ENCODE measurements around the gene NRARP.

Gene NRARP

DNA sequence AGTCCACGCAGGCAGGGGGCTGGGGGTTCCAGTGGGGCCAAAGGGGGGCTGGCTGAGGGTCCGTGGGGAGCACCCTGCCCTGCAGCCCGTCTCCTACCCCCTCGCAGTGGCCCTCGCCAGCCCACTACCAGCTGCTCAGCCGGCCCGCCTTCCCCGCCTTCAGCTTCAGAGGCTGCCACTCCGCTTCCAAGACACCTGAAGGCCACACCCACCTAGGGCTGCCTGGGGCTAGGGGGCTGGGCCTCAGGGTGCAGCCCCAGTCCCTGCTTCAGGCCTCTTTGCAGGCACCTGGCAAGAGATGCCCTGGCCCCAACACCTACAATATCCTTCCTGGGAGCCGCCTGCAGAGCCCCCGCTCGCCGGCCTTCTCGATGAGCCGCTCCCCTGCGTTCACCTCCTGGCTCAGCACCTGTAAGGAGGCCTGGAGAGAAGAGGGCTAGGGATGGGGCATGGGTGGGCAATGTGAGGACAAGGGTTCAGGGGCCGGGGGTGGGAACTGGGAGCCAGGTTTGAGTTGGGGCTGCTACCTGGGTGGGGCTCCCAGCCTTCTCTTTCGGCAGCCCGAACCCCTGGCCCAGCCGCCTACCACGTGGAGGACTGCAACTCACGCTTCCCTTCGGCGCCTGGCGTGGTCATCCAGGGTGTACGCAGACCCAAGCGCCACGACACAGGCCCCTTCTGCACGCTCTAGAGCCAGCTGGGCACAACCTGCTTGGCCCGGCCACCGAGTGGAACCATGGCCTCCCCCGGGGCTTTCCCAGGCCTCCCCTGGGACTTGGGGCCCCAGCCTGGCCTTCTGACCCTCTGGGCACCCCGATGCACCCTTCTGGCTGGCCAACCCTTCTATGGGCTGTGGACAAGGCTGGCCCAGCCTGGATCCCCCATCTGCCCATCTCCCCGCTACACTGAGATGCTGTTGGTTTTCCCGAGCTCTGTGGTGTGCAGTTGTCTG is 49.2 kb downstream of the NRARP start:
- H3K23ac ChIP-seq (ENCODE audit: low read length): no peak overlapping the region
- H3K79me2 ChIP-seq (ENCODE audit: control insufficient read depth, insufficient read depth, low read length): peaks cover 16% of the 10 kb centered on the region
- WGBS (ENCODE audit: extremely low coverage, insufficient coverage, low lambda C conversion rate): no CpG with 5 or more reads among the region's 35 CpGs
- H3K9ac ChIP-seq (ENCODE audit: low read length): no peak overlapping the region
- H4K5ac ChIP-seq (ENCODE audit: low read length): no peak overlapping the region
- no peaks in the 10 kb centered on the region for H3K27me3 ChIP-seq (ENCODE audit: insufficient read depth, low read length, poor library complexity)
- no peak overlapping the region for H2BK5ac ChIP-seq (ENCODE audit: low read length)
- peaks cover 1% of the 10 kb centered on the region for H3K36me3 ChIP-seq (ENCODE audit: control insufficient read depth, insufficient read depth, low read length)
- H3K4me1 ChIP-seq (ENCODE audit: control insufficient read depth, low read depth, low read length): peaks cover 9% of the 10 kb centered on the region
- H3K56ac ChIP-seq (ENCODE audit: low read length): no peak overlapping the region
- H2BK15ac ChIP-seq (replicated peaks; ENCODE audit: low read depth): no peak overlapping the region
- H4K8ac ChIP-seq (ENCODE audit: low read depth, low read length): no peak overlapping the region
- no peak overlapping the region for H3K4me2 ChIP-seq (ENCODE audit: low read length)
- no peak overlapping the region for H2AK5ac ChIP-seq (ENCODE audit: low read length)
- no peak overlapping the region for H2BK120ac ChIP-seq (ENCODE audit: low read depth, low read length)
- peaks cover 9% of the 10 kb centered on the region for H3K79me1 ChIP-seq (ENCODE audit: low read length)
- DNase-seq: no peak
- no peak overlapping the region for H3K4ac ChIP-seq (ENCODE audit: low read depth, low read length)
- no peak overlapping the region for H3K18ac ChIP-seq (ENCODE audit: low read length)
- no peak overlapping the region for H3K27ac ChIP-seq (ENCODE audit: low read depth, low read length)
- H3K4me3 ChIP-seq (ENCODE audit: low read length): no peak overlapping the region

DNA sequence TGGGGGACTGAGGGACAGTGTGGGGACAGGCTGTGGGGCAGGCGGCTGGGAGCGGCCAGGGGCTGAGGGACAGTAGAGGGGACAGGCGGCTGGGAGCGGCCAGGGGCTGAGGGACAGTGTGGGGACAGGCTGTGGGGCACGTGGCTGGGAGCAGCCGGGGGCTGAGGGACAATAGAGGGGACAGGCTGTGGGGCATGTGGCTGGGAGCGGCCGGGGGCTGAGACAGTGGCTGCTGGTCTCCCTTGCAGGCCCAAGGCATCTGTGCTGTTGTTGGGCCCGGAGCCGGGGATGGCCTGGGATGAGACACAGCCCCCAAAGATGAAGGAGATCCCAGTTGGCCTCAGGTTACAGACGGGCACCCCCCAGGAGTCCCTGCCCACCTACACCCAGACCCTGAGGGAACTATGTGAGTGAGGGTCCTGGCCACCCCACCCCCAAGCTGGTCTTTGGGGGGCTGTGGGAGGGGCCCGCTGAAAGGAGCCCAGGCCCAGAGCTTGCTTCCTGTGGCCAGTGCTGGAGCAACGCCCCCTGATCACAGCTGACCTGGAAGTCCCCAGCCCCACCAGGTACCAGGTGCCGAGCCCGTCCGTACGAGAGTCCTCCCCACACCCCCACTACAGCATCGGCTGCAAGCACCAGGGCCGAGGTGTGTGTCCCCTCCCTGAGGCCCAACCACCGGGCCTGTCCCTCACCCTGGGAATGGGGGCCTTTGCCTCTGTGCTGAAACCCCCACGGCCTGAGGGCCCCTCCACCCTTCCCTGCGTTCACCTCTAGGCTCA is 50.4 kb downstream of the NRARP start:
- no peak overlapping the region for H4K8ac ChIP-seq (ENCODE audit: low read depth, low read length)
- peaks cover 13% of the 10 kb centered on the region for H3K79me2 ChIP-seq (ENCODE audit: control insufficient read depth, insufficient read depth, low read length)
- peaks cover 6% of the 10 kb centered on the region for H3K79me1 ChIP-seq (ENCODE audit: low read length)
- H2BK5ac ChIP-seq (ENCODE audit: low read length): no peak overlapping the region
- H2BK15ac ChIP-seq (replicated peaks; ENCODE audit: low read depth): no peak overlapping the region
- H3K36me3 ChIP-seq (ENCODE audit: control insufficient read depth, insufficient read depth, low read length): no peaks in the 10 kb centered on the region
- DNase-seq: no peak
- no peak overlapping the region for H3K27ac ChIP-seq (ENCODE audit: low read depth, low read length)
- no CpG with 5 or more reads among the region's 22 CpGs for WGBS (ENCODE audit: extremely low coverage, insufficient coverage, low lambda C conversion rate)
- no peak overlapping the region for H4K5ac ChIP-seq (ENCODE audit: low read length)
- H3K4me3 ChIP-seq (ENCODE audit: low read length): no peak overlapping the region
- H3K4ac ChIP-seq (ENCODE audit: low read depth, low read length): no peak overlapping the region
- H3K23ac ChIP-seq (ENCODE audit: low read length): no peak overlapping the region
- H3K18ac ChIP-seq (ENCODE audit: low read length): no peak overlapping the region
- peak overlapping the region; percentile 96 for H2AK5ac ChIP-seq (ENCODE audit: low read length)
- no peaks in the 10 kb centered on the region for H3K27me3 ChIP-seq (ENCODE audit: insufficient read depth, low read length, poor library complexity)
- no peak overlapping the region for H3K4me2 ChIP-seq (ENCODE audit: low read length)
- peak overlapping the region; percentile 38 for H3K9ac ChIP-seq (ENCODE audit: low read length)
- H3K56ac ChIP-seq (ENCODE audit: low read length): peak overlapping the region; percentile 67
- no peak overlapping the region for H2BK120ac ChIP-seq (ENCODE audit: low read depth, low read length)
- H3K4me1 ChIP-seq (ENCODE audit: control insufficient read depth, low read depth, low read length): peaks cover 9% of the 10 kb centered on the region

DNA sequence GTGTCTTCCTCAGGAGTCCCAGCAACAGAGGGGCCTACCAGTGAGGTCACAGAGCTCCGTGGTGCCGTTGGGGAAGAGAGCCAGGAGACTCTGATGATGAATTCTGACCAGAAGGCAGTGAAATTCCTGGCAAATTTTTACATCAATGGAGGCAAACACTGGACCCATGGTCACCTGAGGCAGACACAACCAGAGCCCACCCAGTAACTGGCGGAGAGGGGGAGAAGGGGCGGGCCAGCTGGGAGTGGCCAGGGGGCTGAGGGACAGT is 50.9 kb downstream of the NRARP start, which contains the start of gene STPG3:
Gene STPG3 (plus strand): TSS at position 93 of the 268 bp plus-strand sequence. CDS start 1 bp downstream, at position 94.
- Histone ChIP-seq H3K23ac (ENCODE audit: low read length) (peak within 1 kb of the TSS; percentile 89), H3K4me1 (ENCODE audit: control insufficient read depth, low read depth, low read length) (peaks cover 9% of the 10 kb centered on the region), H2AK5ac (ENCODE audit: low read length) (peak within 1 kb of the TSS; percentile 96), H3K56ac (ENCODE audit: low read length) (peak within 1 kb of the TSS; percentile 74), H2BK5ac (ENCODE audit: low read length) (no peak within 1 kb of the TSS), H4K8ac (ENCODE audit: low read depth, low read length) (no peak within 1 kb of the TSS), H2BK120ac (ENCODE audit: low read depth, low read length) (no peak within 1 kb of the TSS), H3K36me3 (ENCODE audit: control insufficient read depth, insufficient read depth, low read length) (no peaks in the 10 kb centered on the region), H3K27ac (ENCODE audit: low read depth, low read length) (no peak within 1 kb of the TSS), H3K4ac (ENCODE audit: low read depth, low read length) (no peak within 1 kb of the TSS), H3K4me2 (ENCODE audit: low read length) (no peak within 1 kb of the TSS), H3K4me3 (ENCODE audit: low read length) (no peak within 1 kb of the TSS), H3K18ac (ENCODE audit: low read length) (no peak within 1 kb of the TSS), H4K5ac (ENCODE audit: low read length) (no peak within 1 kb of the TSS), H3K27me3 (ENCODE audit: insufficient read depth, low read length, poor library complexity) (no peaks in the 10 kb centered on the region), H3K9ac (ENCODE audit: low read length) (peak within 1 kb of the TSS; percentile 38), H3K79me2 (ENCODE audit: control insufficient read depth, insufficient read depth, low read length) (peaks cover 8% of the 10 kb centered on the region), H3K79me1 (ENCODE audit: low read length) (peaks cover 2% of the 10 kb centered on the region), H2BK15ac (replicated peaks; ENCODE audit: low read depth) (no peak within 1 kb of the TSS)
- no peak for DNase-seq
- WGBS (ENCODE audit: extremely low coverage, insufficient coverage, low lambda C conversion rate): no CpG with 5 or more reads among the region's 4 CpGs

DNA sequence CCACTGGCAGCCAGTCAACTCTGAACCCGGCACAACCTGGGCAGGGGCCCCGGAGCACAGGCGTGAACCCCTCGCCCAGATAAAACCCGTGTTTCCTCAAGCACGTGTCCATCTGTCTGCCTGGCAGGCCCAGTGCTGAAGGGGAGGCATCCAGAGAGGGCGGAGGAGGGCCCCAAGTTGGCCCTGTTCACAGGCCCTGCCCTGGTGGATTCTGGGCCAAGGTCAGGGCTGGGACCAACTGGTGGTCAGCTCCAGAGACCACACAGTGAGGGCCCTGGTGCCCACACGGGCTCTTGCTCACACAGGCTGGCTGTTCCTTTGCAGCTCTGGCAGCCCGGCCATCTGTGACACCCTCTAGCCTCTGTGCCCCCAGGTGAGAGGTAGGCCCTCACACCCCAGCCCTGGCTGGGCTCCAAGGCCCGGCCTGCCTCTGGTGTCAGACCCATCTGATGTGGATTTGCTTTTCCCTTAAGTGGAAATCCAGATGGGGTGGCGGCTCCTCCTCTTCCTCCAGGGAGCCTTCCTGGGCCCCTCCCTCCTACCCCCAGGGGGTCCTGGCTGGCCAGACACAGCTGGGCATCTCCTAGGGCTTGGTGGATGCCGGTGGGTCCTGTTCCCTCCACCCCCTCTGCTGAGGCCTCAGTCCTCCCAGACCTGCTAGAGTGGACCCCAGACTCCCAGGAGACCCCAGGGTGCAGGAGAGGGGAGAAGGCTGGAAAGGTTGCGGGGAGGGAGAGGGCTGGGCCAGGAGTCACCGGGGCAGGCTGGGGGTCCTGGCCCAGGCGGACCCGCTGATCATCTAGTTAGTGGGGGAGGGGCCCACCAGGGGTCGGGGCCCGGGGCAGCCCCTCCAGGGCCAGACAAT is 51.5 kb downstream of the NRARP start:
- Histone ChIP-seq H3K4ac (ENCODE audit: low read depth, low read length) (no peak overlapping the region), H4K8ac (ENCODE audit: low read depth, low read length) (no peak overlapping the region), H3K27me3 (ENCODE audit: insufficient read depth, low read length, poor library complexity) (no peaks in the 10 kb centered on the region), H3K4me2 (ENCODE audit: low read length) (no peak overlapping the region), H2BK120ac (ENCODE audit: low read depth, low read length) (no peak overlapping the region), H3K4me1 (ENCODE audit: control insufficient read depth, low read depth, low read length) (peaks cover 9% of the 10 kb centered on the region), H3K23ac (ENCODE audit: low read length) (peak overlapping the region; percentile 89), H3K27ac (ENCODE audit: low read depth, low read length) (no peak overlapping the region), H3K79me1 (ENCODE audit: low read length) (no peaks in the 10 kb centered on the region), H3K18ac (ENCODE audit: low read length) (no peak overlapping the region), H2BK5ac (ENCODE audit: low read length) (no peak overlapping the region), H3K36me3 (ENCODE audit: control insufficient read depth, insufficient read depth, low read length) (no peaks in the 10 kb centered on the region), H3K79me2 (ENCODE audit: control insufficient read depth, insufficient read depth, low read length) (peaks cover 2% of the 10 kb centered on the region), H4K5ac (ENCODE audit: low read length) (no peak overlapping the region), H3K56ac (ENCODE audit: low read length) (peak overlapping the region; percentile 74), H2AK5ac (ENCODE audit: low read length) (no peak overlapping the region), H3K9ac (ENCODE audit: low read length) (no peak overlapping the region), H3K4me3 (ENCODE audit: low read length) (no peak overlapping the region), H2BK15ac (replicated peaks; ENCODE audit: low read depth) (no peak overlapping the region)
- peak; percentile 72 for DNase-seq
- no CpG with 5 or more reads among the region's 18 CpGs for WGBS (ENCODE audit: extremely low coverage, insufficient coverage, low lambda C conversion rate)

All from mesendoderm (in vitro differentiated cells).